ENCODE measurements around the gene PCK2. TPM values are rescaled to one million over a fixed set of nuclear protein-coding genes. Genes with fewer than 3 reads are reported as not detected.

The PCK2 gene
- total and polyA plus RNA-seq, 12 donors: 4.4 to 37.0 (median 17.8) TPM

GRCh38 chr14:24138396-24139271, 44.5 kb downstream of the PCK2 start:
- Histone ChIP-seq H3K36me3 (replicated peaks in 1 of 2) (peaks cover 0 to 34% of the 10 kb centered on the region in 2 donors), H3K9me3 (replicated peaks in 1 of 3) (no peaks in the 10 kb centered on the region), H3K4me1 (replicated peaks in 1 of 2) (peaks cover 30 to 56% of the 10 kb centered on the region in 2 donors), H3K27ac (peak overlapping the region in 2 of 5 donors; percentile 54 to 96), H3K4me3 (no peak overlapping the region), H3K27me3 (no peaks in the 10 kb centered on the region)
- DNase-seq: no peak
- intact Hi-C loops (cut with DNase I): no loop called here
- WGBS, 4 donors: 56 to 73% (median 65%) methylated on average over 10 to 13 of the region's 13 CpGs
- no peak for TF ChIP-seq CTCF (IDR thresholded peaks at IDR 0.05)
- TF ChIP-seq POLR2A (IDR thresholded peaks at IDR 0.05): no peak

GRCh38 chr14:24139272-24139934, 45.3 kb downstream of the PCK2 start:
- peak in 1 of 6 experiments; percentile 8 for TF ChIP-seq CTCF (IDR thresholded peaks at IDR 0.05)
- no peak for TF ChIP-seq POLR2A (IDR thresholded peaks at IDR 0.05)
- H3K27ac ChIP-seq: peak overlapping the region in 2 of 5 donors; percentile 21 to 88
- H3K4me1 ChIP-seq (replicated peaks in 1 of 2): peaks cover 30 to 57% of the 10 kb centered on the region in 2 donors
- whole genome bisulfite sequencing, 4 donors: 66 to 75% (median 68%) methylated on average over 9 of the region's 9 CpGs
- peak overlapping the region in 1 of 4 donors; percentile 89 for H3K4me3 ChIP-seq
- no peaks in the 10 kb centered on the region for H3K9me3 ChIP-seq (replicated peaks in 1 of 3)
- H3K36me3 ChIP-seq (replicated peaks in 1 of 2): peaks cover 0 to 42% of the 10 kb centered on the region in 2 donors
- H3K27me3 ChIP-seq: no peaks in the 10 kb centered on the region
- intact Hi-C loops (cut with DNase I): no loop called here
- DNase-seq: no peak

- peak; percentile 71 to 94 for TF ChIP-seq POLR2A (IDR thresholded peaks at IDR 0.05)
- TF ChIP-seq CTCF (IDR thresholded peaks at IDR 0.05): peak; percentile 39 to 78 (median 69)
- Histone ChIP-seq H3K36me3 (replicated peaks in 1 of 2) (peaks cover 0 to 48% of the 10 kb centered on the region in 2 donors), H3K27ac (peak within 1 kb of the TSS; percentile 78 to 95 (median 81)), H3K4me3 (peak within 1 kb of the TSS; percentile 20 to 89 (median 64)), H3K4me1 (replicated peaks in 1 of 2) (peaks cover 39 to 68% of the 10 kb centered on the region in 2 donors), H3K9me3 (replicated peaks in 1 of 3) (no peaks in the 10 kb centered on the region), H3K27me3 (no peaks in the 10 kb centered on the region)
- 0 to 1% (median 0%) methylated on average over 12 to 65 of the region's 65 CpGs for WGBS, 4 donors
- peak; percentile 100 for DNase-seq
- intact Hi-C loops (cut with DNase I): no loop called here
Observed at GRCh38 chr14:24141097-24141880, 47.2 kb downstream of the PCK2 start, which contains the start of gene EMC9. TSS of gene EMC9 (minus strand) at chr14:24141591. CDS start at chr14:24141304, 287 bp downstream.

Data from adrenal gland (tissue), 12 donors.